ENCODE results near the gene IMMP2L.

DNA sequence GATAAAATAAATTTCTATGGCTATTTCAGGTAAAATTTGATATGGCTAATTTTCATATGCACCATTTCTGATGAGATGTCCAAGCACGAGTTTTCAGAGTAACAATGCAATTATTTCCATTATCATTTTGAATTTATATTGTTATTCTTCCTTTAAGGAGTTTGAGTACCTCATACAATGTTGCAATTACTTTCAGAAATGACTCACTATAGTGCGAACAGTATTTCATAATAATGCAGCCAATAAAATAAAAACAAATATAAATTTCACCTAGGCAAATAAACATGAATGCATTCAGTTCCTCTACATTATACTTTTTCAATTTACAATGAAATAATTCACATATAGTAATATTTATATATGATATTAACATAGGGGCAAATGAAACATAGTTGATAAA lies 550.1 kb downstream of the IMMP2L start:
- TF ChIP-seq, protein P1, sequence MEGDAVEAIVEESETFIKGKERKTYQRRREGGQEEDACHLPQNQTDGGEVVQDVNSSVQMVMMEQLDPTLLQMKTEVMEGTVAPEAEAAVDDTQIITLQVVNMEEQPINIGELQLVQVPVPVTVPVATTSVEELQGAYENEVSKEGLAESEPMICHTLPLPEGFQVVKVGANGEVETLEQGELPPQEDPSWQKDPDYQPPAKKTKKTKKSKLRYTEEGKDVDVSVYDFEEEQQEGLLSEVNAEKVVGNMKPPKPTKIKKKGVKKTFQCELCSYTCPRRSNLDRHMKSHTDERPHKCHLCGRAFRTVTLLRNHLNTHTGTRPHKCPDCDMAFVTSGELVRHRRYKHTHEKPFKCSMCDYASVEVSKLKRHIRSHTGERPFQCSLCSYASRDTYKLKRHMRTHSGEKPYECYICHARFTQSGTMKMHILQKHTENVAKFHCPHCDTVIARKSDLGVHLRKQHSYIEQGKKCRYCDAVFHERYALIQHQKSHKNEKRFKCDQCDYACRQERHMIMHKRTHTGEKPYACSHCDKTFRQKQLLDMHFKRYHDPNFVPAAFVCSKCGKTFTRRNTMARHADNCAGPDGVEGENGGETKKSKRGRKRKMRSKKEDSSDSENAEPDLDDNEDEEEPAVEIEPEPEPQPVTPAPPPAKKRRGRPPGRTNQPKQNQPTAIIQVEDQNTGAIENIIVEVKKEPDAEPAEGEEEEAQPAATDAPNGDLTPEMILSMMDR (IDR thresholded peaks at IDR 0.05) = no peak
- TF ChIP-seq, protein P2, sequence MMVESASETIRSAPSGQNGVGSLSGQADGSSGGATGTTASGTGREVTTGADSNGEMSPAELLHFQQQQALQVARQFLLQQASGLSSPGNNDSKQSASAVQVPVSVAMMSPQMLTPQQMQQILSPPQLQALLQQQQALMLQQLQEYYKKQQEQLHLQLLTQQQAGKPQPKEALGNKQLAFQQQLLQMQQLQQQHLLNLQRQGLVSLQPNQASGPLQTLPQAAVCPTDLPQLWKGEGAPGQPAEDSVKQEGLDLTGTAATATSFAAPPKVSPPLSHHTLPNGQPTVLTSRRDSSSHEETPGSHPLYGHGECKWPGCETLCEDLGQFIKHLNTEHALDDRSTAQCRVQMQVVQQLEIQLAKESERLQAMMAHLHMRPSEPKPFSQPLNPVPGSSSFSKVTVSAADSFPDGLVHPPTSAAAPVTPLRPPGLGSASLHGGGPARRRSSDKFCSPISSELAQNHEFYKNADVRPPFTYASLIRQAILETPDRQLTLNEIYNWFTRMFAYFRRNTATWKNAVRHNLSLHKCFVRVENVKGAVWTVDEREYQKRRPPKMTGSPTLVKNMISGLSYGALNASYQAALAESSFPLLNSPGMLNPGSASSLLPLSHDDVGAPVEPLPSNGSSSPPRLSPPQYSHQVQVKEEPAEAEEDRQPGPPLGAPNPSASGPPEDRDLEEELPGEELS (CRISPR knock-in tag; IDR thresholded peaks at IDR 0.05) = no peak
- TF ChIP-seq RELA (CRISPR knock-in tag; IDR thresholded peaks at IDR 0.05; ENCODE audit: borderline replicate concordance) (no peak), KAT7 (CRISPR knock-in tag; IDR thresholded peaks at IDR 0.05; ENCODE audit: borderline replicate concordance) (no peak), ZNF138 (CRISPR knock-in tag; conservative IDR thresholded peaks at IDR 0.05) (no peak), ESRRA (CRISPR knock-in tag; IDR thresholded peaks at IDR 0.05; ENCODE audit: borderline replicate concordance) (no peak), NFYB (CRISPR knock-in tag; conservative IDR thresholded peaks at IDR 0.05; ENCODE audit: low read depth) (no peak), ZNF423 (CRISPR knock-in tag; IDR thresholded peaks at IDR 0.05) (no peak), ZNF416 (CRISPR knock-in tag; IDR thresholded peaks at IDR 0.05) (no peak), SOX15 (CRISPR knock-in tag; IDR thresholded peaks at IDR 0.05) (no peak)
- TF ChIP-seq, protein P3, sequence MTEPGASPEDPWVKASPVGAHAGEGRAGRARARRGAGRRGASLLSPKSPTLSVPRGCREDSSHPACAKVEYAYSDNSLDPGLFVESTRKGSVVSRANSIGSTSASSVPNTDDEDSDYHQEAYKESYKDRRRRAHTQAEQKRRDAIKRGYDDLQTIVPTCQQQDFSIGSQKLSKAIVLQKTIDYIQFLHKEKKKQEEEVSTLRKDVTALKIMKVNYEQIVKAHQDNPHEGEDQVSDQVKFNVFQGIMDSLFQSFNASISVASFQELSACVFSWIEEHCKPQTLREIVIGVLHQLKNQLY (CRISPR knock-in tag; IDR thresholded peaks at IDR 0.05) = no peak
- TF ChIP-seq, protein P4, sequence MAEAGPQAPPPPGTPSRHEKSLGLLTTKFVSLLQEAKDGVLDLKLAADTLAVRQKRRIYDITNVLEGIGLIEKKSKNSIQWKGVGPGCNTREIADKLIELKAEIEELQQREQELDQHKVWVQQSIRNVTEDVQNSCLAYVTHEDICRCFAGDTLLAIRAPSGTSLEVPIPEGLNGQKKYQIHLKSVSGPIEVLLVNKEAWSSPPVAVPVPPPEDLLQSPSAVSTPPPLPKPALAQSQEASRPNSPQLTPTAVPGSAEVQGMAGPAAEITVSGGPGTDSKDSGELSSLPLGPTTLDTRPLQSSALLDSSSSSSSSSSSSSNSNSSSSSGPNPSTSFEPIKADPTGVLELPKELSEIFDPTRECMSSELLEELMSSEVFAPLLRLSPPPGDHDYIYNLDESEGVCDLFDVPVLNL (CRISPR knock-in tag; IDR thresholded peaks at IDR 0.05; ENCODE audit: borderline replicate concordance, low read depth) = no peak

All from WTC11 (cell line).